Fibroblast of the conjunctiva (primary cell): Measurements from ENCODE around the gene DYSF.

Experiments
- DNase-seq: peaks from one replicate; pipeline ENCODE4 v3.0.0-alpha.2; 2010; ENCODE audit warnings: low read depth

DYSF gene

GRCh38 chr2:71675296-71675695, 221.9 kb downstream of the DYSF start:
- no peak for DNase-seq

DNA sequence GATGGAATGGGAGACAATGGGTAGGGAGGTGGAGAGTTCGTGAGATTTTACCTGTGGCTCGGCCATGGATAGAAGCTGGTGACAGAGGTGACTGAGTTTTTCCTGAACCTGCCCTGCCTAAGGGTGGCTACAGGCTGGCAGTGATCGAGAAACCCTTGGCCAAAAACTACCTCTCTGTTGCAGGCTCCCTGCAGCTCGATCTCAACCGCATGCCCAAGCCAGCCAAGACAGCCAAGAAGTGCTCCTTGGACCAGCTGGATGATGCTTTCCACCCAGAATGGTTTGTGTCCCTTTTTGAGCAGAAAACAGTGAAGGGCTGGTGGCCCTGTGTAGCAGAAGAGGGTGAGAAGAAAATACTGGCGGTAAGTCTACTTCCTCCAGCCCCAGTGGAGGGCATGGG, 225.5 kb downstream of the DYSF start:
- no peak for DNase-seq

DNA sequence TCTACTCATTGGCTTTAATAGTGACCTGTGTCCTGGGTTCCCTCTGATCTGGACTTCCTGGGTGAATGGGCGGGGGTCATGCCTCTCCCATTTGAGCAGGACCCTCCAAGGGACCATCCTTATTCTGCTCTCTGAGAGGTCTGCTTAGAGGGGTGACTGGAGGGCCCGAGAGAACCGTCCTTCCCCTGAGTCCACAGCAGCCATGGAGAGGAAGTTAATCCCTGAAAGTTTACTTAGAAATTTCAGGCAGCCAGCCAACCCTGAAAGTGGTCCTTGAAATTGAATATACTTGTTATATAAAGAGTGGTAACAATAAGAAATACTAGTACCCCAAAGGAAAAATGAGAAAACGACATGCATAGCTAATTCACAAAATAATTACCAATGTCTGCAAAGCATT, 226.1 kb downstream of the DYSF start:
- DNase-seq: no peak

- no peak for DNase-seq
Measured at GRCh38 chr2:71680925-71681324, 227.6 kb downstream of the DYSF start.

DNA sequence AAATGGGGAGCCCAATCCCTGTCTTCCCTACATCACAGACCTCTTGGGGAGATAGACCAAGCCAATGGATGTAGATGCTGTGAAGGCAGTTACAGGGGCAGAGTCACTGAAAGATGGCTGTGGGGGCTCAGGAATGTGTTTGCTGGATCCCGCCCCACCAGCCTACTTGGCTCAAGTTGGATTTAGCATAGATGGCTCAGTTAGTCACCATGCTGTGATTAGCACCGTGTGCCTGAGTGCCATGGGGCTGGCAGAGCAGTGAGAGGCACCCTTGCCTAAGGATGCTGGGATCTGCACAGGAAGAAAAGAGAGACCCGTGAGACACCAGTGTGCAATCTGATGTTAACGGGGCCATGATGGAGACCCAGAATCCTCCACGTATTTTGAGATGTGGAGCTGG, 228.3 kb downstream of the DYSF start:
- DNase-seq: no peak

GRCh38 chr2:71682341-71682740, 229.0 kb downstream of the DYSF start:
- no peak for DNase-seq

GRCh38 chr2:71683070-71683469, 229.7 kb downstream of the DYSF start:
- no peak for DNase-seq

DNA sequence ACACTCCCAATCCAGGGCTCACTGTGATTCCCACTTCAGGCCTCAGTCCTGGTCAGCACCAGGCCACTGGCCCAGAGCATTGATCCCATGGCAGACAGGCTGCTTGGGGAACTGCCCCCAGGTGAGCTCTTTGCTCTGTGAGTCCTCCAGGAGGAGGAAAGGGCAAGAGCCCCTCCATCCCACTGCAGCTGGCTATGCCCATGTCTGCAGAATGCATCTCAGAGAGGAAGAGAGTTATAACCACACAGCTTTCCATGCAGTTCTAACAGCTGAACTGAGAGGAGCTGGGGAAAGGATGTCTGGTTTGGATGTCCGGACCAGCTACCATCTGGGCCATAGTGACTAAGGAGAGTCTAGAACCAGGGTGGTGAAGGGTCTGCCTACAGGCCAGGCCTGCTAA, 230.3 kb downstream of the DYSF start:
- no peak for DNase-seq

DNA sequence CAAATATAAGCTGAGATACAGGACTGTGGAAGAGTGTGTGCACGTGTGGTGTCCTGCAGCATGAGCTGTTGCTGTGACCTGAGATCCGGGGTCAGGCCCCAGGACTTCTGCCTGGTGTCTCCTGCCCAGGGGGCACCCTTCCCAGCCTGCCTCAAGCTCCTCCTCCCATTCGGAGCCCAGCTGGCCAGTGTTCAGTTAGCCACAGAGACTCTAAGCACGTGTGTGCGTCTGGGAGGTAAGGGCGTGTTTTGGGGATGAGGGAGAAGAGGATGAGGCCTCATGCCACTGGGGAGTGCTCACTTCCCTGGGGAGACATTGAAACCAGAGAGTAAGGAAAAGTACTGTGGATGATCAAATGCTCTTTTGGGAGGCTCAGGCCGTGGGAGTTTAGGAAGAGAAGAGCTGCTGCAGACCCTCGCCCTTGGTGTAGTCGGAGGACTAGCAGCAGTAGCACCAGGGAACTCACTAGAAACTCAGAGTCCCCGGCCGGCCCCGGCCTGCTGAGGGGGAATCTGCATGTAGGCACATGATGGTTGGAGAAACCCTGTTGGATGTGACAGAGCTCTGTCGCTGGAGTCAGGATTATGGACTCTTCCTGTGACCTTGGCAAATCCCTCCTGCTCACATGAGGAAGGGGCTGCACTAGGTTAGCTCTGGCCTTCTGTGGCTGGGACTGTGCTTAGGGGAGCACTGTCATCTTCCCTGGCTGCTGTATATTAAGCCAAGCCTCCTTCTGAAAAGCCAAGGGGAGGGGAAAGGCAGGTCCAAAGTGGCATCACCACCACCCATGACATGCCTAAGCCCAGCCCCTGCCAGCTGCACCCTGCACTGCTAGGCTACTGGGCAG, 231.1 kb downstream of the DYSF start:
- DNase-seq: no peak

- no peak for DNase-seq
Measured at GRCh38 chr2:71685073-71685848, 231.9 kb downstream of the DYSF start.

DNA sequence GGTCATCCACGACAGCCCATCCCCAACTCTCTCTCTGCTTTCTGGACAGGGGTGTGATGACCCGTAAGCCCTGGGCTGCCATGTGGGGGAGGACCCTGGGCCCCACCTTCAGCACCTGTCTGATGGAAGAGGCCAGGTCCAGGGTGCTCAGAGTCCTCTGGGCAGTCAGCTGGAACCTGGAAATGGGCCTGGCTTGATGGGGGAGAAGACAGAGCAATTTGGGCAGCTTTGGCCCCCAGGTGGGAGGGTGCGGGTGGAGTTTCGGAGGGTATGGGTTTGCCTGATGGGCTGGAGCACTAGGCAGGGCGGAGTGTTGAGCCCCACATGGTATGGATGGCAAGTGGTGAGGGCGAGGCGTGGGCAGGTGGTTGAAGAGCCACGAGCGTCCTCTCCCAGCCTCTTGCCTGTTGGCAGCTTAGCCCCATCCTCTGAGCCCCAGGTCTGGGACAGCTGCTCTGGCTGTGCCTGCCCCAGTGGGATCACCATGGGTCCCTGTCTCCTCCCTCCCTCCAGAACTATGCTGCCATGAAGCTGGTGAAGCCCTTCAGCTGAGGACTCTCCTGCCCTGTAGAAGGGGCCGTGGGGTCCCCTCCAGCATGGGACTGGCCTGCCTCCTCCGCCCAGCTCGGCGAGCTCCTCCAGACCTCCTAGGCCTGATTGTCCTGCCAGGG, 232.7 kb downstream of the DYSF start:
- no peak for DNase-seq

- no peak for DNase-seq
Measured at GRCh38 chr2:71686781-71687180, 233.4 kb downstream of the DYSF start.

GRCh38 chr2:71687412-71687811, 234.1 kb downstream of the DYSF start:
- no peak for DNase-seq

GRCh38 chr2:71688530-71688929, 235.2 kb downstream of the DYSF start:
- DNase-seq: no peak

DNA sequence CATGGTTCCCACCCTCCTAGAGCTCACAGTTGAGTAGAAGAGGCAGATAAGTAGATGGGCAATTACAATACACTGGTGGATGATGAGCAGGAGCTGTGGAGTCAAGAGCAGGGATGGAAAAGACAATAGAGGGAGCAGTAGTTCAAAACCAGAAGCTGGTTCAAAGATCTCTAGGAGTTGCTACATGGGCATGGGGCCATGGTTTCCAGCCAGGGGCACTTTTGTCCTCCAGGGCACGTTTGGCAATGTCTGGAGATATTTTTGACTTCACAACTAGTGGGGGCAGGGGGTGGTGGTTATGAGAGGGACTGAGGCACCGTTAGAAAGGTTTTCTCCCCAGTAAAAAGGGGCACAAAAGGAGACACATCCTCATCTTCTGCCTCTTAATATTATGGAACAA, 236.0 kb downstream of the DYSF start:
- DNase-seq: no peak

GRCh38 chr2:71689968-71690834, 236.8 kb downstream of the DYSF start:
- no peak for DNase-seq

GRCh38 chr2:71690876-71691475, 237.6 kb downstream of the DYSF start:
- DNase-seq: no peak

- no peak for DNase-seq
Measured at GRCh38 chr2:71691747-71692441, 238.5 kb downstream of the DYSF start.

DNA sequence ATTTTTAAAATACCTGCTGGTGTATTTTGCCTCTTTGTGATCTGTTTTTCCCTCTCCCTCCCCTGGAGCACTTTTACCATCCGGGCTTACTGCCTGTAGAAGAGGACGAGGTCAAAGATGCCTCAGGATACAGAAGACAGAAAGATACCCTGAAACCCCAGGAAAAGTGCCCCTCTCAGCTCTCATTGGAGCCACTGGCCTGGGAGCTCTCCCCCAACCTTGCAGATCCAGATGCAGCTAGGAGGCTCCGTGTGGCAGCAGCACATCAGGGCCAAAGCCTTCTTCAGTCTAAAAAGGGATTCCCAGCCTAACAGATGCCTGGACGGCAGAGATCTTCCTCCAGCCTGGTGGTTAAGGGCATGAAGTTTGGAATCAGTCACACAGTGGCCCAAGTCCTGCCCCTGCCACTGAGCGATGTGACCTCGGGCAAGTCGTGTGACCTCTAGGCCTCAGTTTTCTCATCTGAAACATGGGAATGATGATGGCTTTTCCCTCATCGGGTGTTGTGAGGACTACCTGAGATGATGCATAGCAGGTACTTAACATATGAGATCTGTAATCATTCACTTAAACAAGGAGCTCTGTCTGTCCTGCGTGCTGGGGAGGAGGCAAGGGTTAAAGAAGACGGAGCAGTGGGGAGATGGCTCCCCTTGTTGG, 239.4 kb downstream of the DYSF start:
- DNase-seq: no peak
